ENCODE measurements around the gene PCNX1. TPM values are rescaled to one million over a fixed set of nuclear protein-coding genes. Genes with fewer than 3 reads are reported as not detected.

Gene PCNX1
- total RNA-seq, 1 experiment from 2014 or later, result 23.3 TPM

- no peak overlapping the region for H2AFZ ChIP-seq (ENCODE audit: low read length)
Observed at GRCh38 chr14:70885343-70886022, 21.8 kb upstream of the PCNX1 start.

GRCh38 chr14:70886421-70887206, 20.6 kb upstream of the PCNX1 start:
- Histone ChIP-seq H3K9ac (ENCODE audit: low read length) (no peak overlapping the region), H4K20me1 (ENCODE audit: low read length) (no peaks in the 10 kb centered on the region), H3K79me2 (ENCODE audit: low read length) (no peaks in the 10 kb centered on the region), H3K4me1 (ENCODE audit: insufficient read depth, low read length) (no peaks in the 10 kb centered on the region), H3K4me2 (ENCODE audit: low read length) (no peak overlapping the region), H3K4me3 (ENCODE audit: low read length) (no peak overlapping the region), H3K36me3 (ENCODE audit: low read depth, low read length) (no peaks in the 10 kb centered on the region), H2AFZ (ENCODE audit: low read length) (no peak overlapping the region), H3K9me3 (ENCODE audit: low read length) (no peaks in the 10 kb centered on the region), H3K27ac (ENCODE audit: low read length) (no peak overlapping the region), H3F3A (ENCODE audit: low read length, unreplicated experiment) (no peaks in the 10 kb centered on the region), H3K27me3 (ENCODE audit: low read length) (peaks cover 16% of the 10 kb centered on the region; the same call in 1 of the 2 replicates), H3K9me2 (replicated peaks; ENCODE audit: low read length) (no peaks in the 10 kb centered on the region)
- no peak for DNase-seq
- BruUV-seq (replicated peaks), result no TSS peak
- TF ChIP-seq EZH2 (IDR thresholded peaks at IDR 0.05; ENCODE audit: low read length, unreplicated experiment), result no peak
- no peak for TF ChIP-seq EZH2phosphoT487 (IDR thresholded peaks at IDR 0.05; ENCODE audit: borderline replicate concordance, low read length)
- no peak for TF ChIP-seq CTCF (conservative IDR thresholded peaks at IDR 0.05; ENCODE audit: low read depth, low read length)
- POLR2A ChIA-PET (ENCODE audit: unreplicated experiment), result interaction anchor here (0.6 kb wide), 1 partner anchor 69 kb away, joined by 4 read pairs; no protein-coding TSS in a partner anchor
- intact Hi-C loops (cut with micrococcal nuclease), result no loop called here
- ATAC-seq, result no peak
- CTCF ChIA-PET, result interaction anchor here (0.7 kb wide), 1 partner anchor 9 kb away, joined by 4 read pairs; no protein-coding TSS in a partner anchor

More at GRCh38 chr14:70885343-70886022, 21.8 kb upstream of the PCNX1 start:
- no peaks in the 10 kb centered on the region for H3K9me3 ChIP-seq (ENCODE audit: low read length)
- ATAC-seq (no peak), DNase-seq (no peak)
- H3K4me3 ChIP-seq (ENCODE audit: low read length), result no peak overlapping the region
- no peaks in the 10 kb centered on the region for H3F3A ChIP-seq (ENCODE audit: low read length, unreplicated experiment)
- no peaks in the 10 kb centered on the region for H3K79me2 ChIP-seq (ENCODE audit: low read length)
- no TSS peak for BruUV-seq (replicated peaks)
- no peak for TF ChIP-seq EZH2 (IDR thresholded peaks at IDR 0.05; ENCODE audit: low read length, unreplicated experiment)
- no peak for TF ChIP-seq CTCF (conservative IDR thresholded peaks at IDR 0.05; ENCODE audit: low read depth, low read length)
- no peak for TF ChIP-seq EZH2phosphoT487 (IDR thresholded peaks at IDR 0.05; ENCODE audit: borderline replicate concordance, low read length)
- intact Hi-C loops (cut with micrococcal nuclease), result no loop called here
- CTCF ChIA-PET, result interaction anchor here (0.6 to 1.5 kb wide), 2 partner anchors 22 to 34 kb away, joined by 4 to 9 read pairs; partner anchors contain the start of gene PCNX1
- peaks cover 6% of the 10 kb centered on the region; the same call in 1 of the 2 replicates for H3K27me3 ChIP-seq (ENCODE audit: low read length)
- no peak overlapping the region for H3K9ac ChIP-seq (ENCODE audit: low read length)
- no peaks in the 10 kb centered on the region for H3K9me2 ChIP-seq (replicated peaks; ENCODE audit: low read length)
- H3K4me2 ChIP-seq (ENCODE audit: low read length), result no peak overlapping the region
- H3K36me3 ChIP-seq (ENCODE audit: low read depth, low read length), result no peaks in the 10 kb centered on the region
- POLR2A ChIA-PET (ENCODE audit: unreplicated experiment), result interaction anchor here (0.6 to 0.7 kb wide), 2 partner anchors 70 to 76 kb away, joined by 4 to 23 read pairs; partner anchors contain the start of gene MAP3K9
- H3K27ac ChIP-seq (ENCODE audit: low read length), result no peak overlapping the region
- no peaks in the 10 kb centered on the region for H3K4me1 ChIP-seq (ENCODE audit: insufficient read depth, low read length)
- H4K20me1 ChIP-seq (ENCODE audit: low read length), result no peaks in the 10 kb centered on the region
